ENCODE results near the gene UGGT1. TPM values are rescaled to one million over a fixed set of nuclear protein-coding genes. Genes with fewer than 3 reads are reported as not detected.
A peak's percentile ranks its signal among the peaks of the same experiment; 100 is the strongest.

The UGGT1 gene
- total and polyA plus RNA-seq, 7 donors: 1.8 to 47.9 (median 21.5) TPM

DNA sequence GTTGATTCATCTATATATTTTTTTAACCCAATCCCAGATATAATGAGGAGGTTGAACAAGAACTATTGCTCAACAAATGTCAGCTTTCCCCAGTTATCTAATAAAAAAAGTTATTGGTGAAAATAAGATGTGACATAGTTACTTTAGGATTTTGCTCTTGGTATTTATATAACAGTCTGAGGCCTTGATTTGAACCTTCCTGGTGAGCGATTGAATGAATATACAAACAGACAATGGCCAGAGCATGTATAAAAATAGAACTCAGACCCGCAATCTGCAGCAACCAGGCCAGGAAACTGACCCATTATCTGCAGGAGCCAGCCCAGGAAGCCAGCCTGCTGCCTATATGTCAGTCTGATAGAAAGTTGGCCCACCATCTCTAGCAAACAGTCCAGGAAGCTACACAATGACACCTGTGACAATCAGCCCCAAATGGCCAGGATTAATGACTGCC lies 146.1 kb downstream of the UGGT1 start:
- TF ChIP-seq POLR2A (IDR thresholded peaks at IDR 0.05) (no peak), CTCF (IDR thresholded peaks at IDR 0.05) (no peak), EP300 (IDR thresholded peaks at IDR 0.05) (peak in 1 of 4 donors; percentile 54), POLR2AphosphoS5 (IDR thresholded peaks at IDR 0.05) (peak in 3 of 4 donors; percentile 31 to 69 (median 44))
- no peak overlapping the region for H3K4me3 ChIP-seq
- H3K4me1 ChIP-seq: peaks cover 0 to 31% (median 24%) of the 10 kb centered on the region in 4 donors
- no peaks in the 10 kb centered on the region for H3K27me3 ChIP-seq
- H3K9me3 ChIP-seq: no peaks in the 10 kb centered on the region
- H3K27ac ChIP-seq: peak overlapping the region in 3 of 4 donors; percentile 20 to 85 (median 76)
- 88 to 94% methylated on average over 2 of the region's 2 CpGs for WGBS, 2 donors
- intact Hi-C loops (cut with DNase I): loop anchor here (5.0 to 10.0 kb wide), 2 partner anchors 85 to 142 kb away; partner anchors contain the start of gene UGGT1
- no peaks in the 10 kb centered on the region for H3K36me3 ChIP-seq
- no peak for DNase-seq

- 89 to 92% methylated on average over 8 of the region's 8 CpGs for WGBS, 2 donors
- intact Hi-C loops (cut with DNase I): loop anchor here (5.0 to 10.0 kb wide), 2 partner anchors 84 to 143 kb away; partner anchors contain the start of gene UGGT1
- TF ChIP-seq EP300 (IDR thresholded peaks at IDR 0.05): no peak
- no peak for TF ChIP-seq POLR2A (IDR thresholded peaks at IDR 0.05)
- no peak for TF ChIP-seq CTCF (IDR thresholded peaks at IDR 0.05)
- no peak for TF ChIP-seq POLR2AphosphoS5 (IDR thresholded peaks at IDR 0.05)
Observed at GRCh38 chr2:128237911-128238697, 147.1 kb downstream of the UGGT1 start.

DNA sequence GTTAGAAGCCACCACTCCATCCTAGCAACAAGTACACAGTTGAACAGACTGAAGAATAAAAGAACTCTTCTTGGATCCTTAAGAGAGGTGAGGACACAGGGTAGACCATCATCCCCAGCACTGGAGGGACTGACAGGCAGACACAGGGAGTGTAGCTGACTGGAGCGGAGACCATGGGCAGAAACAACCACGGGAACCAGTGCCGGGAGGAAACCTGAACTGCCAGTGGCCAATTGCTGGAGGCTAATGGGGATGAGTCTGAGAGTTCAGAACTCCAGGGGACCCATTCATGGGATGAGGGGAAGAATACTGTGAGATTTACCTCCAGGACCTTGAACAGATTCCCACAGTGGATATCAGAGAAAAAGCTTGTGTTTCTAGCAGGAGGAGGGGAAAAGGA lies 150.9 kb downstream of the UGGT1 start:
- no peak for DNase-seq
- intact Hi-C loops (cut with DNase I): no loop called here
- 86 to 90% methylated on average over 3 of the region's 3 CpGs for WGBS, 2 donors

More at GRCh38 chr2:128237911-128238697, 147.1 kb downstream of the UGGT1 start:
- peak overlapping the region in 2 of 4 donors; percentile 76 to 85 for H3K27ac ChIP-seq
- DNase-seq: no peak
- H3K36me3 ChIP-seq: no peaks in the 10 kb centered on the region
- peaks cover 0 to 27% (median 18%) of the 10 kb centered on the region in 4 donors for H3K4me1 ChIP-seq
- H3K4me3 ChIP-seq: no peak overlapping the region
- H3K27me3 ChIP-seq: no peaks in the 10 kb centered on the region
- no peaks in the 10 kb centered on the region for H3K9me3 ChIP-seq

More for the DNA sequence above, 150.9 kb downstream of the UGGT1 start:
- H3K27ac ChIP-seq: no peak overlapping the region
- H3K9me3 ChIP-seq: no peaks in the 10 kb centered on the region
- no peaks in the 10 kb centered on the region for H3K27me3 ChIP-seq
- no peaks in the 10 kb centered on the region for H3K36me3 ChIP-seq
- H3K4me3 ChIP-seq: no peak overlapping the region
- peaks cover 0 to 11% (median 7%) of the 10 kb centered on the region in 4 donors for H3K4me1 ChIP-seq
- no peak for TF ChIP-seq POLR2AphosphoS5 (IDR thresholded peaks at IDR 0.05)

Small RNA genes lying within 50 kb of the gene (small RNA-seq; reads per million reads assigned to genes)
- 0 reads per million in 3 donors for gene AC108059.2
- gene AC108059.3: 0 reads per million in 3 donors
- gene DYNLT3P2: 0 reads per million in 3 donors
- gene RF00019: 0 reads per million in 3 donors

Other genes starting within 250 kb of the UGGT1 start
- 10 to 100 TPM in 3 of 4 donors, 1 to 10 TPM in 1; 9.7 to 12.9 (median 12.3) TPM for gene POLR2D, start 233.0 kb upstream of the UGGT1 start, total RNA-seq
- 10 to 100 TPM in 2 of 3 donors, 1 to 10 TPM in 1; 9.9 to 18.8 (median 10.8) TPM for gene POLR2D, start 233.0 kb upstream of the UGGT1 start, polyA plus RNA-seq
- 10 to 100 TPM in 2 of 4 donors, 1 to 10 TPM in 2; 7.8 to 12.2 (median 9.3) TPM for gene AMMECR1L, start 205.2 kb upstream of the UGGT1 start, total RNA-seq
- 1 to 10 TPM; 3.6 to 9.0 (median 5.3) TPM for gene AMMECR1L, start 205.2 kb upstream of the UGGT1 start, polyA plus RNA-seq
- gene SAP130, start 63.1 kb upstream of the UGGT1 start, total RNA-seq: 1 to 10 TPM; 5.8 to 9.4 (median 6.9) TPM
- 10 to 100 TPM in 1 of 3 donors, 1 to 10 TPM in 2; 6.0 to 11.2 (median 6.0) TPM for gene SAP130, start 63.1 kb upstream of the UGGT1 start, polyA plus RNA-seq
- 10 to 100 TPM; 13.2 to 27.4 (median 17.1) TPM for gene HS6ST1, start 227.7 kb downstream of the UGGT1 start, total RNA-seq
- gene HS6ST1, start 227.7 kb downstream of the UGGT1 start, polyA plus RNA-seq: 10 to 100 TPM; 12.0 to 25.1 (median 12.7) TPM